PC-9 (cell line): ENCODE measurements around the gene CDK11B.
"Not testable (repeated sequence)": the region's sequence is repeated elsewhere in the genome, so short reads cannot be mapped to it uniquely, and the experiment has no call there.

ENCODE experiments used
- CTCF ChIP-seq: fragments of 200-600 bp; sonication (generic); conservative IDR thresholded peaks from 2 replicates; pipeline ENCODE4 v1.6.1; 2017; ENCODE audit warnings: mixed run types, antibody characterized with exemption, mild to moderate bottlenecking, moderate library complexity
- EZH2 ChIP-seq: fragments of 200-600 bp; sonication (generic); IDR thresholded peaks from 2 replicates; pipeline ENCODE4 v1.8.0; 2017; ENCODE audit warnings: antibody characterized with exemption, low read depth

GRCh38 chr1:1640081-1640480 is 18.7 kb downstream of the CDK11B start:
- TF ChIP-seq CTCF, EZH2: not testable (repeated sequence)
